Trophoblast cell (in vitro differentiated cells and primary cell): ENCODE data around the gene LPCAT1.

Experiments
- DNase-seq, 2 donors: peaks; one replicate each; pipeline ENCODE4 v3.0.0-alpha.2; 2016
- H2AFZ ChIP-seq: 2 replicates; pipeline ENCODE4 v1.6.1; 2013; ENCODE audit warnings: low read length, moderate library complexity, mild to moderate bottlenecking; ENCODE audit not compliant: insufficient read depth, poor library complexity
- H2AK5ac ChIP-seq: 2 replicates; pipeline ENCODE4 v1.6.1; 2013; ENCODE audit warnings: mild to moderate bottlenecking, low read length
- H2BK120ac ChIP-seq: 2 replicates; pipeline ENCODE4 v1.6.1; 2013; ENCODE audit warnings: low read length, mild to moderate bottlenecking, moderate library complexity; ENCODE audit not compliant: insufficient read depth, poor library complexity
- H2BK12ac ChIP-seq: 2 replicates; pipeline ENCODE4 v1.6.1; 2013; ENCODE audit warnings: mild to moderate bottlenecking, low read length, moderate library complexity
- H2BK5ac ChIP-seq: 2 replicates; pipeline ENCODE4 v1.6.1; 2013; ENCODE audit warnings: low read length, low read depth, moderate library complexity, mild to moderate bottlenecking; ENCODE audit not compliant: poor library complexity
- H3K14ac ChIP-seq: 2 replicates; pipeline ENCODE4 v1.6.1; 2013; ENCODE audit warnings: mild to moderate bottlenecking, low read length
- H3K18ac ChIP-seq: 2 replicates; pipeline ENCODE4 v1.6.1; 2013; ENCODE audit warnings: mild to moderate bottlenecking, low read length
- H3K23ac ChIP-seq: 2 replicates; pipeline ENCODE4 v1.6.1; 2013; ENCODE audit warnings: low read length
- H3K27ac ChIP-seq: 2 replicates; pipeline ENCODE4 v1.5.1; 2013; ENCODE audit warnings: low read depth, mild to moderate bottlenecking, inconsistent platforms, low read length, moderate library complexity
- H3K27me3 ChIP-seq: 2 replicates; pipeline ENCODE4 v1.6.1; 2013; ENCODE audit warnings: inconsistent platforms, mild to moderate bottlenecking, low read length, moderate library complexity; ENCODE audit not compliant: insufficient read depth
- H3K36me3 ChIP-seq, 2 experiments: 1 replicate in 1 of 2; 2 replicates in 1 of 2; pipeline ENCODE4 v1.6.1; 2013; ENCODE audit warnings: low read length in 2 of 2, mild to moderate bottlenecking in 2 of 2, moderate library complexity in 1 of 2; ENCODE audit not compliant: insufficient read depth in 2 of 2, control insufficient read depth in 1 of 2
- H3K4ac ChIP-seq: 2 replicates; pipeline ENCODE4 v1.6.1; 2013; ENCODE audit warnings: low read depth, mild to moderate bottlenecking, low read length, moderate library complexity
- H3K4me1 ChIP-seq, 2 experiments: 1 replicate in 1 of 2; 2 replicates in 1 of 2; pipeline ENCODE4 v1.6.1; 2013; ENCODE audit warnings: low read length in 2 of 2, mild to moderate bottlenecking in 2 of 2, moderate library complexity in 1 of 2; ENCODE audit not compliant: insufficient read depth in 2 of 2, control insufficient read depth in 1 of 2
- H3K4me2 ChIP-seq: 2 replicates; pipeline ENCODE4 v1.6.1; 2013; ENCODE audit warnings: inconsistent platforms, mild to moderate bottlenecking, low read length, moderate library complexity
- H3K4me3 ChIP-seq: 2 replicates; pipeline ENCODE4 v1.5.1; 2013; ENCODE audit warnings: mild to moderate bottlenecking, low read depth, low read length, inconsistent platforms
- H3K79me1 ChIP-seq: one replicate; pipeline ENCODE4 v1.6.1; 2013; ENCODE audit warnings: low read length
- H3K79me2 ChIP-seq: 2 replicates; pipeline ENCODE4 v1.6.1; 2013; ENCODE audit warnings: low read length, mild to moderate bottlenecking; ENCODE audit not compliant: control insufficient read depth, insufficient read depth, poor library complexity
- H3K9ac ChIP-seq: 2 replicates; pipeline ENCODE4 v1.6.1; 2013; ENCODE audit warnings: mild to moderate bottlenecking, low read length
- H3K9me3 ChIP-seq: 2 replicates; pipeline ENCODE4 v1.6.1; 2013; ENCODE audit warnings: low read depth, mild to moderate bottlenecking, control low read depth, inconsistent platforms, low read length; ENCODE audit not compliant: insufficient read depth
- H4K12ac ChIP-seq: 2 replicates; pipeline ENCODE4 v1.6.1; 2013; ENCODE audit warnings: low read depth, mild to moderate bottlenecking, low read length, moderate library complexity
- H4K8ac ChIP-seq: 2 replicates; pipeline ENCODE4 v1.6.1; 2013; ENCODE audit warnings: low read depth, mild to moderate bottlenecking, low read length, moderate library complexity
- H4K91ac ChIP-seq: one replicate; pipeline ENCODE4 v1.6.1; 2013; ENCODE audit warnings: low read depth, mild to moderate bottlenecking, low read length, moderate library complexity
- WGBS: extraction: QIAGEN DNeasy Blood & Tissue Kit; methylation state at CpG from one replicate; pipeline ENCODE4 v1.1.7; 2013; ENCODE audit warnings: missing lambda C conversion rate; ENCODE audit not compliant: insufficient read length, insufficient coverage; ENCODE audit errors: extremely low coverage; 5-methylcytosine and 5-hydroxymethylcytosine counted together

The LPCAT1 gene

DNA sequence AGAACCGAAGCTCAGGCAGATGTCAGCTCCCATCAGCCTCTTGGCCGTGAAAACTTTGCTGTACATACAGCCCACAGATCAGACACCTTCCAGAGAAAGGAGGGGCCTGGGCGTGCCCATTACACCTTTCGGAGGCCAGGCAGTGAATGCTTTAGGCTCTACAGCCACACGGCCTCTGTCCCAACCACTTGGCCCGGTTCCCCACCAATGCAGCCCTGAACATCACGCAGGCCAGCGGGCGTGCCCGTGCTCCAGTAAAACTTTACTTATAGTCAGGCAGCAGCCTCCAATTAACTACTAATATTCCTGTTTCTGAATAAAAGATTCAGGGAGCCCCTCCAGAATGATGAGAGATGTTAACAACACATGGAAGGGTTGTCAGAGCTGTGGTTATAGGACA is 23.9 kb downstream of the LPCAT1 start:
- peaks cover 20% of the 10 kb centered on the region for H3K79me2 ChIP-seq
- no peak overlapping the region for H2BK12ac ChIP-seq
- H3K4ac ChIP-seq, result no peak overlapping the region
- H3K14ac ChIP-seq, result no peak overlapping the region
- no peak overlapping the region for H4K12ac ChIP-seq
- H3K36me3 ChIP-seq, result peaks cover 47 to 52% of the 10 kb centered on the region in 2 experiments
- no peak overlapping the region for H4K91ac ChIP-seq
- no peak for DNase-seq
- H3K9me3 ChIP-seq, result peaks cover 2% of the 10 kb centered on the region
- no peak overlapping the region for H3K4me2 ChIP-seq
- peaks cover 5 to 9% of the 10 kb centered on the region in 2 experiments for H3K4me1 ChIP-seq
- H3K27ac ChIP-seq, result no peak overlapping the region
- H3K79me1 ChIP-seq, result no peaks in the 10 kb centered on the region
- no peak overlapping the region for H4K8ac ChIP-seq
- H2BK5ac ChIP-seq, result no peak overlapping the region
- WGBS, result no CpG with 5 or more reads among the region's 10 CpGs
- H3K4me3 ChIP-seq, result no peak overlapping the region
- H2AK5ac ChIP-seq, result no peak overlapping the region
- H3K9ac ChIP-seq, result no peak overlapping the region
- no peak overlapping the region for H3K23ac ChIP-seq
- no peak overlapping the region for H2BK120ac ChIP-seq
- H3K18ac ChIP-seq, result no peak overlapping the region
- H2AFZ ChIP-seq, result no peak overlapping the region
- H3K27me3 ChIP-seq, result no peaks in the 10 kb centered on the region

DNA sequence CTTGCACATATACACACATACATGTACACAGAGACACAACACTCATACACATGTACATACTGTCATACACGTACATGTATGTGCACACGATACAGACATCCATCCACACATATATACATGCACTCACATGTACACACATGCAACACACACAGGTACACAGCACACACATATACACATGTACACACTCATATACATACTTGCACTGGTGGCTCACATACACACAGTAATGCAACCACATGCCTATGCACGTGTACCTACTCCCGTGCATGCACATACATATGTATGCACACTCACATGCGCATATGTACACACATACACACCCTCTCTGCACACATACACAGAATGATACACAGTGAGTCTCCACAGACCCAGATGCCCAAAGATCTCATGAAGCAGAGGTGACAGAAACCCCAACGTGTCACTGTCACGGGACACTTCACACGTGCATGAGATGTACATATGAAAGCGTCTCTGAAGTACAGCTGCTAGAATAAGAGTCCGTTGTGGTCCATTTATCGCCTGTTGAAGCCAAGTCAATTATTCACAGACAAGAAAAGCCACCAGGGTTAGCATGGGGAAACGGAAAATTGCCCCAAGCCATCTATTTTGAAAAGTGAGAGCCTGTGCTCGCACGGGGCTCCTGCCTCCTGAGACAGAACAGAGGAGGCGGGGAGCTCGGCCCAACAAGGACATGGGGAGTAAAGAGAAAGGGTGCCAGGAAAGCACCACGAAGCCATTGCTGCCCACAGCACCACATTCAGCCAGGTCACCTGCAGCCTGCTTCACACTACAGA is 24.9 kb downstream of the LPCAT1 start:
- no peaks in the 10 kb centered on the region for H3K27me3 ChIP-seq
- H3K4me3 ChIP-seq, result no peak overlapping the region
- no peak overlapping the region for H4K91ac ChIP-seq
- H3K9ac ChIP-seq, result no peak overlapping the region
- no peak overlapping the region for H2BK120ac ChIP-seq
- H2BK5ac ChIP-seq, result no peak overlapping the region
- H3K14ac ChIP-seq, result no peak overlapping the region
- H3K23ac ChIP-seq, result no peak overlapping the region
- H2AFZ ChIP-seq, result no peak overlapping the region
- H2AK5ac ChIP-seq, result no peak overlapping the region
- peaks cover 4% of the 10 kb centered on the region for H3K9me3 ChIP-seq
- no peak overlapping the region for H3K4me2 ChIP-seq
- peaks cover 16% of the 10 kb centered on the region for H3K79me2 ChIP-seq
- no peak overlapping the region for H4K12ac ChIP-seq
- peak overlapping the region; percentile 13 for H3K4ac ChIP-seq
- no peak for DNase-seq
- H2BK12ac ChIP-seq, result no peak overlapping the region
- peaks cover 5 to 9% of the 10 kb centered on the region in 2 experiments for H3K4me1 ChIP-seq
- no peaks in the 10 kb centered on the region for H3K79me1 ChIP-seq
- H3K36me3 ChIP-seq, result peaks cover 57 to 62% of the 10 kb centered on the region in 2 experiments
- WGBS, result no CpG with 5 or more reads among the region's 17 CpGs
- no peak overlapping the region for H3K27ac ChIP-seq
- no peak overlapping the region for H4K8ac ChIP-seq
- H3K18ac ChIP-seq, result no peak overlapping the region

DNA sequence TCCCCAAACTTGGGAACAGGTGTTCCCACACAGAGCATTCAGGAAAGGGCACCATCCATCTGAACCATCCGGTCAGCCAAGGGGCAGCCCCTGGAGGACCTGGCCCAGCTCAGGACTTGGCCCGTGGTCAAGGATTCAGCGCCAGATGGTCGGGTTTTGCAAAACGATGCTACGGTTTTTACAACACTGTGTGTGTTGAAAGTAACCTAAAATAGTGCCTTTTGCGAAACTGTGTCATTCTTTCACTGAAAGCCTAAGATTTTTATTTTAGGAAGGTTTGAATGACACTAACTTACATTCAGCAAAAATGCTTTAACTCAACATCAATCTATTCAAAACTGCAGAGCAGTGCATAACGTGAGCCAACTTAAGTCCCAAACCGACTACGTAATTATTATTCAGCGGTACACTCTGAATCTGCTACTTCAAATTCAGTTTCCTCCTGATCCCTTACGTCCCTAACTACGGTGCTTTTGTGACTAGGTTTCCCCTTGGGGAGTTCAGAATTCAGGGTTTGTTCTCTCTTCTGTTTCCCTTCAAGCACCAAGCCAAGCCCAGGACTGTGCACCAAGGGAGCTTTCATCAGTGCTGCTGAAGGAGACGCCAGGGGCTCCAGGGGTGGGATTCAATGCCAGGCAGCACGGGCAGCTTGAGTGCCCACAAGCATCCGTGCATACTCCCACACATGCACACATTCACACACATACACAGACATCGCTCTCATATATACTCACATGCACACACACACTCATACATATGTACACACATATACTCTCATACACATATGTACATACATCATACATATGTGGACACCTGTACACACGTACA is 25.8 kb downstream of the LPCAT1 start:
- H2BK120ac ChIP-seq, result no peak overlapping the region
- WGBS, result no CpG with 5 or more reads among the region's 18 CpGs
- no peak for DNase-seq

DNA sequence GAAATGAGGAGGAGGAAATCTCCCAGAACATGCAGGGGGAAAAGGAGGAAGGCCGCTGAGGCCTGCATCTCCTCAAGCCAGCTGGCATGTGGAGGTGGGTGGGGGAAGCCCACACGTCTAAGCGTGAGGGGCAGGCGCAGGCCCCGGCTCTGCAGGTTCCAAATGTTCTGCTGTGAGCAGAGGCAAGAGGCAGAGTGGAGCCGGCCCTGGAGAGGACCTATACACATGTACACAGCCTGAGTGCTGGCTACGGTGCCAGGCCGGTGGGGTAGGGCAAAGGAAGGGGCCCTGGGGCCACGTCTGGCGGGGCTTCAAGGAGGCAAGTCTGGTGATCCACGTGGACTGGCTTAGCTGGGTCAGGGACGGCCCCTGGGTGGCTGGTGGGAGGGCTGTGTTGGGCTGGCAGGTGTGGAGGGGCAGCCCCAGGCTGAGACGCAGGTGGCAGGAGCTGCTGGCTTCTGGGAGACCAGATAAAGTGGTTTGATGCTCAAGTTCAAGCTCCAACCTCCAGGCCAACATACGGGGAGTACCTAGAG is 26.4 kb downstream of the LPCAT1 start:
- Histone ChIP-seq H3K4me3 (no peak overlapping the region), H2AFZ (no peak overlapping the region), H3K4me2 (no peak overlapping the region), H4K8ac (no peak overlapping the region), H3K23ac (no peak overlapping the region), H2BK120ac (no peak overlapping the region), H3K4me1 (peaks cover 2 to 7% of the 10 kb centered on the region in 2 experiments), H2BK12ac (no peak overlapping the region), H3K9ac (no peak overlapping the region), H3K27ac (no peak overlapping the region), H2BK5ac (no peak overlapping the region), H3K36me3 (peaks cover 68 to 75% of the 10 kb centered on the region in 2 experiments), H3K79me2 (peaks cover 8% of the 10 kb centered on the region), H3K14ac (no peak overlapping the region), H3K4ac (no peak overlapping the region), H3K18ac (no peak overlapping the region), H3K79me1 (no peaks in the 10 kb centered on the region), H2AK5ac (no peak overlapping the region), H4K12ac (no peak overlapping the region), H3K27me3 (no peaks in the 10 kb centered on the region), H4K91ac (no peak overlapping the region), H3K9me3 (peaks cover 4% of the 10 kb centered on the region)
- DNase-seq, result no peak
- WGBS, result no CpG with 5 or more reads among the region's 14 CpGs

More for the DNA sequence above, 25.8 kb downstream of the LPCAT1 start:
- H3K27me3 ChIP-seq, result no peaks in the 10 kb centered on the region
- no peak overlapping the region for H2BK5ac ChIP-seq
- H2AFZ ChIP-seq, result no peak overlapping the region
- H2BK12ac ChIP-seq, result no peak overlapping the region
- H3K36me3 ChIP-seq, result peaks cover 63 to 70% of the 10 kb centered on the region in 2 experiments
- no peak overlapping the region for H4K8ac ChIP-seq
- H3K14ac ChIP-seq, result no peak overlapping the region
- H4K91ac ChIP-seq, result no peak overlapping the region
- no peak overlapping the region for H3K4me2 ChIP-seq
- H3K18ac ChIP-seq, result peak overlapping the region; percentile 11
- peaks cover 5 to 9% of the 10 kb centered on the region in 2 experiments for H3K4me1 ChIP-seq
- H3K4ac ChIP-seq, result no peak overlapping the region
- no peak overlapping the region for H3K27ac ChIP-seq
- no peak overlapping the region for H3K9ac ChIP-seq
- no peak overlapping the region for H2AK5ac ChIP-seq
- H3K23ac ChIP-seq, result no peak overlapping the region
- H3K79me2 ChIP-seq, result peaks cover 13% of the 10 kb centered on the region
- no peak overlapping the region for H3K4me3 ChIP-seq
- H3K9me3 ChIP-seq, result peaks cover 4% of the 10 kb centered on the region
- no peak overlapping the region for H4K12ac ChIP-seq
- no peaks in the 10 kb centered on the region for H3K79me1 ChIP-seq
